ENCODE results near the gene SETBP1. TPM values are rescaled to one million over a fixed set of nuclear protein-coding genes. Genes with fewer than 3 reads are reported as not detected.
A peak's percentile ranks its signal among the peaks of the same experiment; 100 is the strongest.

SETBP1 gene
- total RNA-seq, 1 donor from 2014 or later, result 72.8 TPM

- CTCF ChIA-PET, result interaction anchor here (0.9 to 4.1 kb wide), 2 partner anchors 13 to 315 kb away, joined by 4 to 17 read pairs; no protein-coding TSS in a partner anchor
- Mint-ChIP-seq H3K4me1 (peaks cover 60% of the 10 kb centered on the region), H3K9me3 (no peaks in the 10 kb centered on the region), H3K4me3 (no peak overlapping the region), H3K27me3 (no peaks in the 10 kb centered on the region), H3K27ac (no peak overlapping the region), H3K36me3 (ENCODE audit: low read depth) (peaks cover 2% of the 10 kb centered on the region)
- TF ChIP-seq, protein P1, sequence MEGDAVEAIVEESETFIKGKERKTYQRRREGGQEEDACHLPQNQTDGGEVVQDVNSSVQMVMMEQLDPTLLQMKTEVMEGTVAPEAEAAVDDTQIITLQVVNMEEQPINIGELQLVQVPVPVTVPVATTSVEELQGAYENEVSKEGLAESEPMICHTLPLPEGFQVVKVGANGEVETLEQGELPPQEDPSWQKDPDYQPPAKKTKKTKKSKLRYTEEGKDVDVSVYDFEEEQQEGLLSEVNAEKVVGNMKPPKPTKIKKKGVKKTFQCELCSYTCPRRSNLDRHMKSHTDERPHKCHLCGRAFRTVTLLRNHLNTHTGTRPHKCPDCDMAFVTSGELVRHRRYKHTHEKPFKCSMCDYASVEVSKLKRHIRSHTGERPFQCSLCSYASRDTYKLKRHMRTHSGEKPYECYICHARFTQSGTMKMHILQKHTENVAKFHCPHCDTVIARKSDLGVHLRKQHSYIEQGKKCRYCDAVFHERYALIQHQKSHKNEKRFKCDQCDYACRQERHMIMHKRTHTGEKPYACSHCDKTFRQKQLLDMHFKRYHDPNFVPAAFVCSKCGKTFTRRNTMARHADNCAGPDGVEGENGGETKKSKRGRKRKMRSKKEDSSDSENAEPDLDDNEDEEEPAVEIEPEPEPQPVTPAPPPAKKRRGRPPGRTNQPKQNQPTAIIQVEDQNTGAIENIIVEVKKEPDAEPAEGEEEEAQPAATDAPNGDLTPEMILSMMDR (IDR thresholded peaks at IDR 0.05), result no peak
- DNase-seq, result no peak
- no peak for ATAC-seq (ENCODE audit: low read depth)
- POLR2A ChIA-PET, result interaction anchor here (0.6 to 1.0 kb wide), 4 partner anchors 9 to 218 kb away, joined by 3 to 4 read pairs (median 3); no protein-coding TSS in a partner anchor
- intact Hi-C loops (cut with micrococcal nuclease), result loop anchor here (5.0 kb wide), 1 partner anchor 765 kb away; no protein-coding TSS in a partner anchor
These were observed 216.7 kb downstream of the SETBP1 start for GRCh38 chr18:44897411-44897810.

- ATAC-seq (ENCODE audit: low read depth), result no peak
- Mint-ChIP-seq H3K4me1 (peaks cover 58% of the 10 kb centered on the region), H3K9me3 (no peaks in the 10 kb centered on the region), H3K27ac (no peak overlapping the region), H3K27me3 (no peaks in the 10 kb centered on the region), H3K36me3 (ENCODE audit: low read depth) (no peaks in the 10 kb centered on the region), H3K4me3 (no peak overlapping the region)
- POLR2A ChIA-PET, result interaction anchor here (0.6 to 1.0 kb wide), 4 partner anchors 9 to 218 kb away, joined by 3 to 4 read pairs (median 3); no protein-coding TSS in a partner anchor
- TF ChIP-seq, protein P1 (IDR thresholded peaks at IDR 0.05), result no peak
- CTCF ChIA-PET, result interaction anchor here (0.9 to 4.1 kb wide), 2 partner anchors 13 to 315 kb away, joined by 4 to 17 read pairs; no protein-coding TSS in a partner anchor
- intact Hi-C loops (cut with micrococcal nuclease), result loop anchor here (5.0 kb wide), 1 partner anchor 766 kb away; no protein-coding TSS in a partner anchor
- no peak for DNase-seq
These were observed 217.1 kb downstream of the SETBP1 start for GRCh38 chr18:44897816-44898215.

GRCh38 chr18:44898498-44898897 is 217.8 kb downstream of the SETBP1 start:
- Mint-ChIP-seq H3K4me1 (peaks cover 54% of the 10 kb centered on the region), H3K27ac (no peak overlapping the region), H3K4me3 (no peak overlapping the region), H3K9me3 (no peaks in the 10 kb centered on the region), H3K36me3 (ENCODE audit: low read depth) (peaks cover 6% of the 10 kb centered on the region), H3K27me3 (no peaks in the 10 kb centered on the region)
- POLR2A ChIA-PET, result no interaction called here
- DNase-seq, result no peak
- TF ChIP-seq, protein P1 (IDR thresholded peaks at IDR 0.05), result no peak
- ATAC-seq (ENCODE audit: low read depth), result no peak
- CTCF ChIA-PET, result interaction anchor here (4.1 kb wide), 1 partner anchor 314 kb away, joined by 17 read pairs; no protein-coding TSS in a partner anchor
- intact Hi-C loops (cut with micrococcal nuclease), result loop anchor here (5.0 kb wide), 1 partner anchor 766 kb away; no protein-coding TSS in a partner anchor

DNA sequence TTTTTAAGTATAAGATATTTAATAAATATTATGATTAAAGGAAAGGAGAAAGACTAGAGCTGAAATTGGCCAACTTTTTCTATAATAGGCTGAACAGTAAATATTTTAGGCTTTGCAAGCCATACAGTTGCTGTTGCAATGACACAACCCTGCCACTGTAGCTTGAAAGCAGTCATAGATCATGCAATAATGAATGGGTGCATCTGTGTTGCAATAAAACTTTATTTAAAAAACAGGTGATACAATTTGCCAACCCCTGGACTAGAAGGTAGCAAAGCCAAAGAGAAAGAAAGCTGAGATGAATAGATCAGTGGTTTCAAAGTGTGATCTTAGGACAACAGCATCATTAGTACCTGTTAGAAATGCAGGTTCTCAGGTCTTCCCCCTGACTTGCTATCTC is 219.1 kb downstream of the SETBP1 start:
- H3K27ac Mint-ChIP-seq, result no peak overlapping the region
- TF ChIP-seq, protein P1 (IDR thresholded peaks at IDR 0.05), result no peak
- H3K4me3 Mint-ChIP-seq, result no peak overlapping the region
- intact Hi-C loops (cut with micrococcal nuclease), result loop anchor here (1.0 to 5.0 kb wide), 3 partner anchors 9 to 768 kb away; no protein-coding TSS in a partner anchor
- CTCF ChIA-PET, result interaction anchor here (1.6 to 3.0 kb wide), 2 partner anchors 9 to 313 kb away, joined by 6 to 12 read pairs; no protein-coding TSS in a partner anchor
- H3K9me3 Mint-ChIP-seq, result no peaks in the 10 kb centered on the region
- no peaks in the 10 kb centered on the region for H3K27me3 Mint-ChIP-seq
- H3K4me1 Mint-ChIP-seq, result peaks cover 42% of the 10 kb centered on the region
- peaks cover 18% of the 10 kb centered on the region for H3K36me3 Mint-ChIP-seq (ENCODE audit: low read depth)
- no peak for ATAC-seq (ENCODE audit: low read depth)
- POLR2A ChIA-PET, result interaction anchor here (1.0 kb wide), 1 partner anchor 221 kb away, joined by 5 read pairs; no protein-coding TSS in a partner anchor
- DNase-seq, result no peak

- TF ChIP-seq, protein P1 (IDR thresholded peaks at IDR 0.05), result no peak
- no peak for DNase-seq
- Mint-ChIP-seq H3K4me1 (peaks cover 36% of the 10 kb centered on the region), H3K4me3 (no peak overlapping the region), H3K36me3 (ENCODE audit: low read depth) (peaks cover 20% of the 10 kb centered on the region), H3K27ac (peak overlapping the region; percentile 4), H3K9me3 (no peaks in the 10 kb centered on the region), H3K27me3 (no peaks in the 10 kb centered on the region)
- intact Hi-C loops (cut with micrococcal nuclease), result loop anchor here (1.0 to 2.0 kb wide), 2 partner anchors 9 to 312 kb away; no protein-coding TSS in a partner anchor
- CTCF ChIA-PET, result interaction anchor here (1.2 to 3.0 kb wide), 3 partner anchors 9 to 312 kb away, joined by 4 to 12 read pairs (median 6); no protein-coding TSS in a partner anchor
- POLR2A ChIA-PET, result interaction anchor here (0.9 to 1.6 kb wide), 2 partner anchors 13 to 220 kb away, joined by 4 read pairs; partner anchors contain the start of gene SETBP1
- ATAC-seq (ENCODE audit: low read depth), result no peak
These were observed 219.9 kb downstream of the SETBP1 start for GRCh38 chr18:44900627-44901026.
